Keratinocyte (primary cell): Measurements from ENCODE around the gene TCIRG1. TPM values are rescaled to one million over a fixed set of nuclear protein-coding genes. Genes with fewer than 3 reads are reported as not detected.
A peak's percentile ranks its signal among the peaks of the same experiment; 100 is the strongest.

Experiments used
- DNase-seq: peaks from one replicate; pipeline ENCODE4 v3.0.0-alpha.2; 2011; ENCODE audit warnings: low read depth, missing footprints, low spot score
- FAIRE-seq: peaks from 2 replicates; lab custom pipeline; 2011; peaks lifted over from hg19 to GRCh38; lab: Jason Lieb, UNC
- H2AFZ ChIP-seq: 2 replicates; pipeline ENCODE4 v1.6.0; 2012; ENCODE audit warnings: low read length, control low read depth, inconsistent platforms; ENCODE audit not compliant: control insufficient read depth
- H3K27ac ChIP-seq: 2 replicates; pipeline ENCODE4 v1.5.1; 2011; ENCODE audit warnings: low read length; ENCODE audit not compliant: control insufficient read depth, insufficient read depth
- H3K27me3 ChIP-seq: 3 replicates; pipeline ENCODE4 v1.6.0; 2011; ENCODE audit warnings: low read length; ENCODE audit not compliant: control insufficient read depth, insufficient read depth; ENCODE audit errors: extremely low read depth
- H3K36me3 ChIP-seq, 2 experiments: 2 replicates in 1 of 2; 3 replicates in 1 of 2; pipeline ENCODE4 v1.5.1; 2011; ENCODE audit warnings: low read length in 2 of 2, mild to moderate bottlenecking in 1 of 2; ENCODE audit not compliant: control insufficient read depth in 2 of 2, insufficient read depth in 2 of 2; ENCODE audit errors: extremely low read depth in 1 of 2
- H3K4me1 ChIP-seq: 3 replicates; pipeline ENCODE4 v1.5.1; 2011; ENCODE audit warnings: low read length; ENCODE audit not compliant: control insufficient read depth, insufficient read depth; ENCODE audit errors: extremely low read depth
- H3K4me2 ChIP-seq: 3 replicates; pipeline ENCODE4 v1.6.0; 2011; ENCODE audit warnings: low read depth, low read length; ENCODE audit not compliant: control insufficient read depth, insufficient read depth; ENCODE audit errors: extremely low read depth
- H3K4me3 ChIP-seq, 3 experiments: fragments of 200-600 bp in 1 of 3; sonication (generic) in 1 of 3; 2 replicates in 2 of 3; 3 replicates in 1 of 3; pipeline ENCODE4 v1.5.1; 2011 to 2016; ENCODE audit warnings: low read length in 3 of 3, mild to moderate bottlenecking in 3 of 3, control low read depth in 2 of 3, inconsistent platforms in 1 of 3, low read depth in 1 of 3, mixed read lengths in 1 of 3, mixed run types in 1 of 3, moderate library complexity in 1 of 3; ENCODE audit not compliant: control insufficient read depth in 2 of 3, insufficient read depth in 2 of 3; ENCODE audit errors: extremely low read depth in 1 of 3
- H3K79me2 ChIP-seq: 2 replicates; pipeline ENCODE4 v1.6.0; 2012; ENCODE audit warnings: low read length; ENCODE audit not compliant: control insufficient read depth, insufficient read depth
- H3K9ac ChIP-seq: 3 replicates; pipeline ENCODE4 v1.6.0; 2011; ENCODE audit warnings: low read length; ENCODE audit not compliant: control insufficient read depth, insufficient read depth; ENCODE audit errors: extremely low read depth
- H3K9me1 ChIP-seq: 3 replicates; pipeline ENCODE4 v1.6.0; 2011; ENCODE audit warnings: low read length; ENCODE audit not compliant: control insufficient read depth, insufficient read depth; ENCODE audit errors: extremely low read depth
- H3K9me3 ChIP-seq: 2 replicates; pipeline ENCODE4 v1.5.1; 2012; ENCODE audit warnings: low read depth, low read length; ENCODE audit not compliant: control insufficient read depth
- H4K20me1 ChIP-seq: 3 replicates; pipeline ENCODE4 v1.6.0; 2011; ENCODE audit warnings: low read length; ENCODE audit not compliant: control insufficient read depth, insufficient read depth; ENCODE audit errors: extremely low read depth
- CTCF ChIP-seq, 3 experiments: IDR thresholded peaks in 1 of 3; conservative IDR thresholded peaks in 1 of 3; optimal IDR thresholded peaks in 1 of 3; 2 replicates in 2 of 3; 3 replicates in 1 of 3; pipeline versions ENCODE3 to v1.5.1; 2011; ENCODE audit warnings: low read length in 3 of 3, mild to moderate bottlenecking in 3 of 3, moderate library complexity in 2 of 3, control low read depth in 1 of 3, inconsistent platforms in 1 of 3; ENCODE audit not compliant: insufficient read depth in 2 of 3; ENCODE audit errors: extremely low read depth in 1 of 3
- EZH2 ChIP-seq: IDR thresholded peaks from one replicate; pipeline ENCODE4 v1.6.1; 2012; ENCODE audit warnings: inconsistent platforms, mild to moderate bottlenecking, low read length, moderate library complexity
- dilution Hi-C: fragments of 300-500 bp; cut with MboI; formaldehyde crosslinking; loops from one replicate; pipeline ENCODE4 v1.7.0; 2020; ENCODE audit warnings: low sequenced_read_pairs; ENCODE audit not compliant: extremely low pct_ligation_motif_present
- polyA plus RNA-seq, 5 experiments: library from polyadenylated mRNA; depleted of rRNA in 3 of 5; stranded (reverse) in 3 of 5; stranded (forward) in 1 of 5; unstranded in 1 of 5; fragments of >200 nt; gene quantifications; 1 replicate in 1 of 5; 2 replicates in 3 of 5; 3 replicates in 1 of 5; pipeline versions ENCODE4 v1.2.1 to v1.2.3, GENCODE V29; 2011 to 2012; ENCODE audit warnings: missing spikeins in 2 of 5, low read depth in 1 of 5, low replicate concordance in 1 of 5

TCIRG1 gene
- polyA plus RNA-seq, 1 donor (not counting 4 experiments of a cell fraction or from before 2014, with no cell fraction given), result 12.7 TPM

GRCh38 chr11:68014947-68015447 is 23.8 kb upstream of the TCIRG1 start:
- H3K4me3 ChIP-seq, result no peak overlapping the region
- peak overlapping the region; percentile 60 for H3K9ac ChIP-seq
- no peak for TF ChIP-seq EZH2
- no peak for TF ChIP-seq CTCF (optimal IDR thresholded peaks at IDR 0.05 in 1 of 3, IDR thresholded peaks at IDR 0.05 in 1 of 3, conservative IDR thresholded peaks at IDR 0.05 in 1 of 3; ENCODE audit: extremely low read depth in 1 of 3, insufficient read depth in 2 of 3, low read length in 3 of 3)

GRCh38 chr11:68015467-68015866 is 23.4 kb upstream of the TCIRG1 start:
- Histone ChIP-seq H3K4me2 (no peak overlapping the region), H3K4me3 (no peak overlapping the region), H3K79me2 (no peaks in the 10 kb centered on the region), H3K9me3 (no peaks in the 10 kb centered on the region), H3K9ac (no peak overlapping the region), H3K27me3 (no peaks in the 10 kb centered on the region), H4K20me1 (no peaks in the 10 kb centered on the region), H3K36me3 (no peaks in the 10 kb centered on the region), H3K9me1 (no peaks in the 10 kb centered on the region), H3K27ac (no peak overlapping the region), H3K4me1 (peaks cover 29% of the 10 kb centered on the region), H2AFZ (no peak overlapping the region)
- no peak for DNase-seq
- dilution Hi-C loops, result no loop called here
- no peak for TF ChIP-seq CTCF (optimal IDR thresholded peaks at IDR 0.05 in 1 of 3, IDR thresholded peaks at IDR 0.05 in 1 of 3, conservative IDR thresholded peaks at IDR 0.05 in 1 of 3; ENCODE audit: extremely low read depth in 1 of 3, insufficient read depth in 2 of 3, low read length in 3 of 3)
- no peak for TF ChIP-seq EZH2
- FAIRE-seq, result no peak

More at GRCh38 chr11:68014947-68015447, 23.8 kb upstream of the TCIRG1 start:
- Histone ChIP-seq H3K9me3 (no peaks in the 10 kb centered on the region), H3K4me1 (peaks cover 32% of the 10 kb centered on the region), H3K27ac (peak overlapping the region; percentile 53), H3K27me3 (no peaks in the 10 kb centered on the region), H3K36me3 (no peaks in the 10 kb centered on the region), H3K4me2 (peak overlapping the region; percentile 35), H3K9me1 (no peaks in the 10 kb centered on the region), H3K79me2 (no peaks in the 10 kb centered on the region), H2AFZ (peak overlapping the region; percentile 80), H4K20me1 (no peaks in the 10 kb centered on the region)
- no peak for FAIRE-seq
- no peak for DNase-seq
- dilution Hi-C loops, result no loop called here
